A549 (cell line): ENCODE measurements around the gene SLC9A3. TPM values are rescaled to one million over a fixed set of nuclear protein-coding genes. Genes with fewer than 3 reads are reported as not detected.

Source experiments
- ATAC-seq, 2 experiments: fragments of 200-7000 bp in 1 of 2; fragments of >200 bp in 1 of 2; cut with Nextera tagmentation in 1 of 2; cut with Tn5 transposase in 1 of 2; 3 replicates each; pipeline versions ENCODE4 v1.8.0 to v1.9.1; 2018 to 2020; ENCODE audit warnings: mild to moderate bottlenecking in 1 of 2, moderate library complexity in 1 of 2
- CTCF ChIA-PET: fragments of 300-600 bp; sonication (Branson Sonifier 250); formaldehyde crosslinking; extraction: SDS; loops from one replicate; lab custom pipeline; 2021; ENCODE audit warnings: antibody characterized with exemption, inconsistent platforms; lab: Yijun Ruan, JAX
- POLR2A ChIA-PET: fragments of 350-600 bp; formaldehyde crosslinking; extraction: SDS; loops from one replicate; lab custom pipeline; 2021; ENCODE audit warnings: antibody characterized with exemption, inconsistent platforms; lab: Yijun Ruan, JAX
- DNase-seq, 2 experiments: peaks; one replicate each; pipeline versions ENCODE4 v3.0.0 to v3.0.0-alpha.2; 2011 to 2016; ENCODE audit warnings: low read depth in 1 of 2, low spot score in 1 of 2
- FAIRE-seq: peaks from 2 replicates; lab custom pipeline; 2011; peaks lifted over from hg19 to GRCh38; lab: Jason Lieb, UNC
- H3K27ac ChIP-seq, 2 experiments: fragments of >200 bp; sonication (Bioruptor Twin); formaldehyde crosslinking; 3 replicates each; pipeline ENCODE4 v1.5.1; 2016 to 2017
- H3K4me1 ChIP-seq: fragments of >200 bp; sonication (Bioruptor Twin); formaldehyde crosslinking; 3 replicates; pipeline ENCODE4 v1.6.1; 2016
- H3K4me2 ChIP-seq: fragments of >200 bp; sonication (Bioruptor Twin); formaldehyde crosslinking; 3 replicates; pipeline ENCODE4 v1.6.1; 2016
- H3K4me3 ChIP-seq: fragments of >200 bp; sonication (Bioruptor Twin); formaldehyde crosslinking; 3 replicates; pipeline ENCODE4 v1.5.1; 2016
- H3K9me3 ChIP-seq: fragments of >200 bp; sonication (Bioruptor Twin); formaldehyde crosslinking; 3 replicates; pipeline ENCODE4 v1.6.1; 2016
- CBX2 ChIP-seq: fragments of 200-600 bp; sonication (generic); IDR thresholded peaks from 2 replicates; pipeline ENCODE4 v1.6.1; 2016; ENCODE audit warnings: low read depth, mild to moderate bottlenecking, borderline replicate concordance
- CHD2 ChIP-seq: fragments of 150-350 bp; IDR thresholded peaks from 2 replicates; pipeline ENCODE4 v1.6.1; 2014; ENCODE audit warnings: low read length; ENCODE audit not compliant: partially characterized antibody
- EHF ChIP-seq: fragments of 250-450 bp; sonication (Bioruptor Pico); IDR thresholded peaks from 2 replicates; pipeline ENCODE4 v1.5.0; 2020; ENCODE audit warnings: mild to moderate bottlenecking
- EP300 ChIP-seq, 2 experiments: fragments of >200 bp; sonication (Bioruptor Twin); formaldehyde crosslinking; IDR thresholded peaks; 2 replicates in 1 of 2; 3 replicates in 1 of 2; pipeline ENCODE4 v1.6.1; 2016 to 2017
- ESRRA ChIP-seq: fragments of 150-350 bp; IDR thresholded peaks from 2 replicates; pipeline ENCODE4 v1.6.1; 2014; ENCODE audit warnings: mild to moderate bottlenecking, low read length, borderline replicate concordance
- FOSL2 ChIP-seq, 2 experiments: fragments of 450-650 bp in 1 of 2; fragments of >200 bp in 1 of 2; sonication (Bioruptor Twin) in 1 of 2; formaldehyde crosslinking; IDR thresholded peaks; 2 replicates each; pipeline versions ENCODE4 v1.5.0 to v1.6.1; 2016 to 2020; ENCODE audit warnings: mild to moderate bottlenecking in 1 of 2, moderate library complexity in 1 of 2
- GATA3 ChIP-seq: IDR thresholded peaks from 2 replicates; pipeline ENCODE4 v1.6.1; 2012; ENCODE audit warnings: borderline replicate concordance
- HEYL ChIP-seq: fragments of 250-450 bp; sonication (Bioruptor Pico); IDR thresholded peaks from 2 replicates; pipeline ENCODE4 v1.8.0; 2021; ENCODE audit warnings: mild to moderate bottlenecking, moderate library complexity
- HOXA7 ChIP-seq: fragments of 250-450 bp; sonication (Bioruptor Pico); IDR thresholded peaks from 2 replicates; pipeline ENCODE4 v1.5.0; 2020; ENCODE audit warnings: mild to moderate bottlenecking, moderate library complexity
- JUN ChIP-seq, 2 experiments: fragments of >200 bp; sonication (Bioruptor Twin); formaldehyde crosslinking; IDR thresholded peaks; 2 replicates in 1 of 2; 3 replicates in 1 of 2; pipeline ENCODE4 v1.6.1; 2016 to 2017
- KDM1A ChIP-seq: fragments of 200-600 bp; sonication (generic); IDR thresholded peaks from 2 replicates; pipeline ENCODE4 v1.6.1; 2016; ENCODE audit warnings: low read depth, mild to moderate bottlenecking
- MYC ChIP-seq: IDR thresholded peaks from 2 replicates; pipeline ENCODE4 v1.6.1; 2012; ENCODE audit warnings: mild to moderate bottlenecking, inconsistent platforms, low read length, improper control_type of control experiment, borderline replicate concordance
- NFE2L2 ChIP-seq: fragments of 150-350 bp; conservative IDR thresholded peaks from 2 replicates; pipeline ENCODE4 v1.6.1; 2014; ENCODE audit warnings: low read length
- NPAS2 ChIP-seq: fragments of 250-450 bp; sonication (Bioruptor Pico); IDR thresholded peaks from 2 replicates; pipeline ENCODE4 v1.8.0; 2022; ENCODE audit warnings: mild to moderate bottlenecking, moderate library complexity, borderline replicate concordance
- POLR2A ChIP-seq: IDR thresholded peaks from 2 replicates; pipeline ENCODE4 v1.6.1; 2012; ENCODE audit warnings: mild to moderate bottlenecking, low read length
- RARB ChIP-seq: fragments of 250-450 bp; sonication (Bioruptor Pico); IDR thresholded peaks from 2 replicates; pipeline ENCODE4 v1.8.0; 2021; ENCODE audit warnings: mild to moderate bottlenecking, moderate library complexity
- RCOR1 ChIP-seq: fragments of 150-350 bp; IDR thresholded peaks from 2 replicates; pipeline ENCODE4 v1.6.1; 2014; ENCODE audit warnings: antibody characterized with exemption, low read length, low read depth
- RNF2 ChIP-seq: fragments of 200-600 bp; sonication (generic); IDR thresholded peaks from 2 replicates; pipeline ENCODE4 v1.6.1; 2016; ENCODE audit warnings: low read depth, mild to moderate bottlenecking, antibody characterized with exemption, moderate library complexity, borderline replicate concordance
- SMC3 ChIP-seq: fragments of >200 bp; sonication (Bioruptor Twin); formaldehyde crosslinking; IDR thresholded peaks from 3 replicates; pipeline ENCODE4 v1.6.1; 2018; ENCODE audit warnings: inconsistent platforms
- SREBF2 ChIP-seq: fragments of 450-650 bp; IDR thresholded peaks from 2 replicates; pipeline ENCODE4 v1.6.1; 2014; ENCODE audit warnings: mild to moderate bottlenecking, moderate library complexity
- ZNF302 ChIP-seq: fragments of 250-450 bp; sonication (Bioruptor Pico); IDR thresholded peaks from 2 replicates; pipeline ENCODE4 v1.9.0; 2021; ENCODE audit warnings: inconsistent platforms, mild to moderate bottlenecking, moderate library complexity
- ZSCAN20 ChIP-seq: fragments of 250-450 bp; sonication (Bioruptor Pico); IDR thresholded peaks from 2 replicates; pipeline ENCODE4 v1.8.0; 2022; ENCODE audit warnings: mild to moderate bottlenecking, moderate library complexity
- WGBS: methylation state at CpG from one replicate; pipeline ENCODE4 v1.1.6; 2017; ENCODE audit errors: missing lambda C conversion rate; 5-methylcytosine and 5-hydroxymethylcytosine counted together
- polyA plus RNA-seq, 4 experiments: library from polyadenylated mRNA; depleted of rRNA in 3 of 4; stranded (reverse); fragments of >200 nt; fragmentation: RNase III in 1 of 4; extraction: RNeasy Plus Mini Kit Qiagen cat#74134 plus additional on column Dnase treatment in 1 of 4; gene quantifications; 2 replicates in 3 of 4; 3 replicates in 1 of 4; pipeline ENCODE4 v1.2.3, GENCODE V29; 2011 to 2017
- TF ChIP-seq, protein P1 (sequence below): IDR thresholded peaks from 2 replicates; pipeline ENCODE4 v1.6.1; 2012; ENCODE audit warnings: low read depth, borderline replicate concordance
- TF ChIP-seq, protein P2 (sequence below): fragments of 150-350 bp; IDR thresholded peaks from 2 replicates; pipeline ENCODE4 v1.6.1; 2014; ENCODE audit warnings: low read depth, mild to moderate bottlenecking, low read length
- TF ChIP-seq, protein P3 (sequence below): fragments of >200 bp; sonication (Bioruptor Twin); formaldehyde crosslinking; IDR thresholded peaks from 3 replicates; pipeline ENCODE4 v1.5.1; 2016

SLC9A3 gene
- polyA plus RNA-seq, 2 of the 4 experiments (the other 2 are of a cell fraction) = 1.3 TPM

DNA sequence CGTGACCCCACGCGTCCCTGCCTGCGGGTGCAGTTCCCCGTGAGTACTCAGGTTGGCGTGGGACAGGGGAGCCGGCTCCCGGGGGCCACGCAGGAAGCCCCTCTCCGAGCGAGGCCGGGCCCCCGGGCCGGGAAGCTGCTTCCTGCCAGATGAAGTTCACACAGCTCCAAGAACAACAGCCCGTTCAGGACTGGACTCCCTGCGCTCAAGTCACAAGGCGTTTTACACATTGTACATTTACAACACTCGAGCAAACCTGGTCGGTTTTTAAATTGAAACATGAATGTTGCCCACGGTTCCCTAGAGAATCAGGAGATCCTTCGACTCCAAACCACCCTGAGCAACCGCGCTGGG, 22.4 kb downstream of the SLC9A3 start:
- Histone ChIP-seq H3K4me3 (no peak overlapping the region), H3K27ac (no peak overlapping the region), H3K9me3 (no peaks in the 10 kb centered on the region), H3K4me2 (no peak overlapping the region)
- DNase-seq (no peak), ATAC-seq (no peak), FAIRE-seq (no peak)
- ChIA-PET POLR2A (no interaction called here), CTCF (interaction anchor here (0.6 kb wide), 1 partner anchor 144 kb away, joined by 3 read pairs; no protein-coding TSS in a partner anchor)
- 71% methylated on average over 21 of the region's 23 CpGs for WGBS
- TF ChIP-seq GATA3 (no peak), ZSCAN20 (CRISPR knock-in tag) (no peak), CHD2 (no peak), FOSL2 (IDR thresholded peaks at IDR 0.05) (no peak), FOSL2 (CRISPR knock-in tag; IDR thresholded peaks at IDR 0.05) (no peak), EHF (CRISPR knock-in tag) (no peak), ESRRA (no peak)
- TF ChIP-seq, protein P1, sequence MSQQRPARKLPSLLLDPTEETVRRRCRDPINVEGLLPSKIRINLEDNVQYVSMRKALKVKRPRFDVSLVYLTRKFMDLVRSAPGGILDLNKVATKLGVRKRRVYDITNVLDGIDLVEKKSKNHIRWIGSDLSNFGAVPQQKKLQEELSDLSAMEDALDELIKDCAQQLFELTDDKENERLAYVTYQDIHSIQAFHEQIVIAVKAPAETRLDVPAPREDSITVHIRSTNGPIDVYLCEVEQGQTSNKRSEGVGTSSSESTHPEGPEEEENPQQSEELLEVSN = no peak
- TF ChIP-seq, protein P2, sequence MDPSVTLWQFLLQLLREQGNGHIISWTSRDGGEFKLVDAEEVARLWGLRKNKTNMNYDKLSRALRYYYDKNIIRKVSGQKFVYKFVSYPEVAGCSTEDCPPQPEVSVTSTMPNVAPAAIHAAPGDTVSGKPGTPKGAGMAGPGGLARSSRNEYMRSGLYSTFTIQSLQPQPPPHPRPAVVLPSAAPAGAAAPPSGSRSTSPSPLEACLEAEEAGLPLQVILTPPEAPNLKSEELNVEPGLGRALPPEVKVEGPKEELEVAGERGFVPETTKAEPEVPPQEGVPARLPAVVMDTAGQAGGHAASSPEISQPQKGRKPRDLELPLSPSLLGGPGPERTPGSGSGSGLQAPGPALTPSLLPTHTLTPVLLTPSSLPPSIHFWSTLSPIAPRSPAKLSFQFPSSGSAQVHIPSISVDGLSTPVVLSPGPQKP = no peak
- TF ChIP-seq, all 56 proteins: peak for 0
- peaks cover 9% of the 10 kb centered on the region; the same call in 2 of the 3 replicates for H3K4me1 ChIP-seq

DNA sequence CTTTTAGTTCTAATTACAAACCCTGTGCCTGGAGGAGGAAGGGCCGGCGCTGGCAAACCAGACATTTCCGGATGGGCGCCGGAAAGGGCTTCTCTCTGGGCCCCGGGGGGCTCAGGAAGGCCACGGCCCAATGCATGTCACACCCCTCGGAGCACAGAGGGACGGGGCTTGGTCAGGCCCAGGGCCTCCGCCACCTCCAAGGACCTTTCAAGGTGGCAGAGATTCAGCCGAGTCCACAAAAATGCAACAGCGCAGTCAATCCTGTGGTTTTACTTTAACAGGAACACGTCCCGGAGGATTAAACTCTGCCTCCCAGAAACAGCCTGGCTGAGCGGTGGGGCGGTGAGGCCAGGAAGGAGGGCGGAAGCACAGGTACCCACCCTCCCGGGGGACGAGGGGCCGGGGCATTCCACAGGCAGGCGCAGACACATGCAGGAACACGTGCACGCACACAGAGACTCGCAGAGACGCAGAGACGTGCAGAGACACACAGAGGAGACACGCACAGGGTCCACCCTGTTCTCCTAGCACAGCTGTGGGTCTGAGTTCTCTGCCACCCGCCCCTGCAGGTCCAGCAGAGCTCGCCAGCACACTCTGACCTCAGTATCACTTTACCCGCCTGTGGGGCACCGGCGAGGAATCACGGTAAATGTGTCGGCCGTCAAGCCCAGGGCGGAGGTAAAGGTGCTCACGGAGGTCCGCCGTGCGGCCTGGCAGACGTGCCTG, 23.0 kb downstream of the SLC9A3 start:
- H3K4me3 ChIP-seq = no peak overlapping the region
- TF ChIP-seq POLR2A = no peak
- TF ChIP-seq NPAS2 = no peak
- 68% methylated on average over 32 of the region's 41 CpGs for WGBS
- ATAC-seq (no peak), DNase-seq (no peak), FAIRE-seq (no peak)
- CTCF ChIA-PET = no interaction called here
- no peaks in the 10 kb centered on the region for H3K9me3 ChIP-seq
- POLR2A ChIA-PET = no interaction called here
- H3K4me1 ChIP-seq = peaks cover 7% of the 10 kb centered on the region; the same call in 2 of the 3 replicates
- H3K27ac ChIP-seq = no peak overlapping the region
- H3K4me2 ChIP-seq = no peak overlapping the region

DNA sequence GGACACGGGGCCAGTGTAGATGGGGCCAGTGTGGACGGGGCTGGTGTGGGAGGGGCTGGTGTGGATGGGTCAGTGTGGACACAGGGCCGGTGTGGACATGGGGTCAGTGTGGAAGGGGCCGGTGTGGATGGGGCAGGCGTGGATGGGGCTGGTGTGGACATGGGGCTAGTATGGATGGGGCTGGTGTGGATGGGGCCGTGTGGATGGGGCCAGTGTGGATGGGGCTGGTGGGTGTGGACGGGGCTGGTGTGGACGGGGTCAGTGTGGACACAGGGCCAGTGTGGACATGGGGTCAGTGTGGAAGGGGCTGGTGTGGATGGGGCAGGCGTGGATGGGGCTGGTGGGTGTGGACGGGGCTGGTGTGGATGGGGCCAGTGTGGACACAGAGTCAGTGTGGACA, 23.8 kb downstream of the SLC9A3 start:
- H3K27ac ChIP-seq = no peak overlapping the region
- 70% methylated on average over 4 of the region's 10 CpGs for WGBS
- TF ChIP-seq SMC3 (no peak), KDM1A (no peak), RARB (CRISPR knock-in tag) (no peak), HEYL (no peak), NFE2L2 (no peak), EP300 (IDR thresholded peaks at IDR 0.05) (no peak), HOXA7 (CRISPR knock-in tag) (no peak), SREBF2 (no peak), CBX2 (no peak), MYC (no peak), ZNF302 (CRISPR knock-in tag) (no peak), POLR2A (no peak), JUN (IDR thresholded peaks at IDR 0.05) (no peak), GATA3 (no peak), RCOR1 (no peak), FOSL2 (IDR thresholded peaks at IDR 0.05) (no peak), FOSL2 (CRISPR knock-in tag; IDR thresholded peaks at IDR 0.05) (no peak), CHD2 (no peak), RNF2 (no peak)
- TF ChIP-seq, protein P3, sequence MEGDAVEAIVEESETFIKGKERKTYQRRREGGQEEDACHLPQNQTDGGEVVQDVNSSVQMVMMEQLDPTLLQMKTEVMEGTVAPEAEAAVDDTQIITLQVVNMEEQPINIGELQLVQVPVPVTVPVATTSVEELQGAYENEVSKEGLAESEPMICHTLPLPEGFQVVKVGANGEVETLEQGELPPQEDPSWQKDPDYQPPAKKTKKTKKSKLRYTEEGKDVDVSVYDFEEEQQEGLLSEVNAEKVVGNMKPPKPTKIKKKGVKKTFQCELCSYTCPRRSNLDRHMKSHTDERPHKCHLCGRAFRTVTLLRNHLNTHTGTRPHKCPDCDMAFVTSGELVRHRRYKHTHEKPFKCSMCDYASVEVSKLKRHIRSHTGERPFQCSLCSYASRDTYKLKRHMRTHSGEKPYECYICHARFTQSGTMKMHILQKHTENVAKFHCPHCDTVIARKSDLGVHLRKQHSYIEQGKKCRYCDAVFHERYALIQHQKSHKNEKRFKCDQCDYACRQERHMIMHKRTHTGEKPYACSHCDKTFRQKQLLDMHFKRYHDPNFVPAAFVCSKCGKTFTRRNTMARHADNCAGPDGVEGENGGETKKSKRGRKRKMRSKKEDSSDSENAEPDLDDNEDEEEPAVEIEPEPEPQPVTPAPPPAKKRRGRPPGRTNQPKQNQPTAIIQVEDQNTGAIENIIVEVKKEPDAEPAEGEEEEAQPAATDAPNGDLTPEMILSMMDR = no peak
- TF ChIP-seq, protein P2 = no peak
- DNase-seq (no peak), ATAC-seq (no peak), FAIRE-seq (no peak)
- H3K4me3 ChIP-seq = no peak overlapping the region
- POLR2A ChIA-PET = no interaction called here
- no peaks in the 10 kb centered on the region for H3K9me3 ChIP-seq
- CTCF ChIA-PET = no interaction called here
- H3K4me2 ChIP-seq = no peak overlapping the region
- no peaks in the 10 kb centered on the region for H3K4me1 ChIP-seq
